Transverse colon (tissue), 4 donors: Measurements from ENCODE around the gene TMOD1. TPM values are rescaled to one million over a fixed set of nuclear protein-coding genes. Genes with fewer than 3 reads are reported as not detected.
"Not testable (repeated sequence)": the region's sequence is repeated elsewhere in the genome, so short reads cannot be mapped to it uniquely, and the experiment has no call there.

Source experiments
- DNase-seq: peaks from one replicate; pipeline ENCODE4 v3.0.0-alpha.2; 2019
- H3K27ac ChIP-seq, 4 donors: fragments of 200-600 bp; sonication (generic); 2 replicates each; pipeline ENCODE4 v1.5.1; 2016 to 2018; ENCODE audit warnings: inconsistent platforms in 4 of 4
- H3K27me3 ChIP-seq: fragments of 200-600 bp; sonication (generic); 2 replicates; pipeline ENCODE4 v1.5.1; 2017; ENCODE audit warnings: inconsistent platforms
- H3K36me3 ChIP-seq, 4 donors: fragments of 200-600 bp; sonication (generic); 2 replicates each; pipeline ENCODE4 v1.5.1; 2017 to 2019; ENCODE audit warnings: inconsistent platforms in 4 of 4
- H3K4me1 ChIP-seq, 4 donors: fragments of 200-600 bp; sonication (generic); 2 replicates each; pipeline ENCODE4 v1.5.1; 2017 to 2020; ENCODE audit warnings: inconsistent platforms in 4 of 4
- H3K4me3 ChIP-seq, 4 donors: fragments of 200-600 bp; sonication (generic); 1 replicate in 1 of 4; 2 replicates in 3 of 4; pipeline versions ENCODE4 v1.5.1 to v1.6.1; 2017 to 2019; ENCODE audit warnings: inconsistent platforms in 4 of 4
- H3K9me3 ChIP-seq, 2 donors: fragments of 200-600 bp; sonication (generic); 2 replicates each; pipeline ENCODE4 v1.5.1; 2017 to 2019; ENCODE audit warnings: inconsistent platforms in 2 of 2
- EP300 ChIP-seq: sonication (generic); formaldehyde crosslinking; IDR thresholded peaks from one replicate; pipeline ENCODE4 v1.6.1; 2017; ENCODE audit warnings: antibody characterized with exemption, low read depth
- POLR2A ChIP-seq: fragments of 450-650 bp; IDR thresholded peaks from one replicate; pipeline ENCODE4 v1.6.1; 2016; ENCODE audit warnings: antibody characterized with exemption, mild to moderate bottlenecking, moderate library complexity
- POLR2AphosphoS5 ChIP-seq, 3 donors: sonication (generic); formaldehyde crosslinking; IDR thresholded peaks; one replicate each; pipeline ENCODE4 v1.6.1; 2016; ENCODE audit warnings: antibody characterized with exemption in 3 of 3
- WGBS, 2 donors: methylation state at CpG; one replicate each; pipeline ENCODE4 v1.1.5; 2018; ENCODE audit warnings: low coverage in 1 of 2; 5-methylcytosine and 5-hydroxymethylcytosine counted together
- in situ Hi-C, 4 donors: fragments of 200-750 bp; cut with MboI; loops; one replicate each; pipeline versions ENCODE4 v1.15.0 to v1.15.1; 2017; ENCODE audit warnings: low sequenced_read_pairs in 3 of 4, low pct_ligation_motif_present in 1 of 4, low pct_unique_long_range_greater_than_20kb in 1 of 4
- intact Hi-C: fragments of 100-400 bp; cut with DNase I; formaldehyde crosslinking; loops from one replicate; pipeline ENCODE4 v1.15.1; 2023; ENCODE audit warnings: low total_unique reads
- total RNA-seq, 4 donors: library from RNA; depleted of rRNA; stranded (reverse); fragments of >200 nt; gene quantifications; one replicate each; pipeline ENCODE4 v1.1.0, GENCODE V29; 2016
- TF ChIP-seq, protein P1 (sequence below), 5 experiments: fragments of 200-600 bp in 3 of 5; fragments of 450-650 bp in 2 of 5; sonication (generic) in 3 of 5; IDR thresholded peaks; 1 replicate in 2 of 5; 2 replicates in 3 of 5; pipeline ENCODE4 v1.5.1; 2016 to 2017; ENCODE audit warnings: antibody characterized with exemption in 5 of 5, inconsistent platforms in 3 of 5, mild to moderate bottlenecking in 2 of 5, moderate library complexity in 1 of 5

TMOD1 gene
- total RNA-seq, 4 donors from 2014 or later, result 4.2 to 11.6 (median 7.1) TPM

DNA sequence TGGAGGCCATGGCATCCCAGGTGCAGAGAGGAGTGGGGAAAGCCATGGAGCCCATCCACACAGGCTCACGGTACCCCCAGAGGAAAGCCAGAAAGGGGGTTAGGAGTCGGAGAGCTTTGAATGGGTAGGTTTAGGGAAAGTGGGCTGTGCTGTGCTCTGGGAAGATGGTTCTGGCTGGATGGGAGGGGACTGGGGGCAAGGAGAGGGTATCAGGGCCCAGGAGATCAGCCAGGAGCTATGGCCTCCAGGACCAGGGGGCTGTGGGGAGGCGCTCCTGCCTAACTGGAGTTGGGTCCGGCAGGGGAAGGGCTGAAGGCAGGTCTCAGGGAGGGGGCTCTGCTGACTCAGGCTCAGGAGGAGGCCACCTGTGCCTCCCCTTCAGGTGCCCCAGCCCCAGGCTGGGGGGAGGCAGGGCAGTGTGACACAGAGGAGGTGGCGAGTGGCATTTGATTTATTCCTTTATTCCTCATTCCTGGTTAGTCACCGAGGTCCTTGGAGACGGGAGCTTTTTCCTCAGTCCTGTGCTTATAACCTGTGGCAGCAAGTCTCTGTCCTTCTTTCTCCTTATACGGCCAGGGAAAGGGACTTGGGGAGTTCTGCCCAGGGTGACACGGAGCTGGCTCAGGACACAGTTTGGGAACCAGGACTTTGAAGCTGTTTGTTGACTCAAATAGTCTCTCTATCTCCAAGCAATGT lies 70.9 kb downstream of the TMOD1 start:
- Histone ChIP-seq H3K36me3 (no peaks in the 10 kb centered on the region), H3K4me3 (no peak overlapping the region)

DNA sequence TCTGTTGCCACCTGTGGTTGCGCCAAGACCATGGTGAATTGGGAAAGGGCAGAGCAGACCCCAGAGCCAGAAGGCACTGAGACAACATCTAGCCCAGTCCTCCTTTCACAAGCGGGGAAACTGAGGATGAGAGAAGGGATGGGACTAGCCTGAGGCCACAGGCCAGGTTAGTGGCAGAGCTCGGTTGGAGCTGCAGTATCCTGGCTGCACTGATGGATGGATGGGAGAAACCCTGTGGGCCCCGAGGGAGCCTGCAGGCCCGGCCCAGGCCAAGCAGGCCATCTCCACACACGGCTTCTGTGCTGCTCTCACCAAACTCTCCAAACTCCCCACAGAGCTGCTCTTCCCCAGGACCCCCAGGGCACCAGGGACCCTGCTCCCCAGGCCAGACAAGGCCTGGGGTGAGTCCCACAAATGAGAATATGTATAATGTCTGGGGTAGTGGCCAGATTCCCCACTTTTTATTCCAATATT lies 71.5 kb downstream of the TMOD1 start:
- Histone ChIP-seq H3K27ac (no peak overlapping the region), H3K9me3 (no peaks in the 10 kb centered on the region), H3K27me3 (no peaks in the 10 kb centered on the region), H3K4me3 (no peak overlapping the region), H3K4me1 (peaks cover 6 to 16% (median 12%) of the 10 kb centered on the region in 4 donors), H3K36me3 (no peaks in the 10 kb centered on the region)
- in situ Hi-C loops, result no loop called here
- intact Hi-C loops, result no loop called here
- no peak for TF ChIP-seq EP300
- DNase-seq, result no peak
- 76 to 100% methylated on average over 1 to 5 of the region's 6 CpGs for WGBS, 2 donors

More for the DNA sequence above, 70.9 kb downstream of the TMOD1 start:
- DNase-seq, result no peak
- H3K9me3 ChIP-seq, result no peaks in the 10 kb centered on the region
- TF ChIP-seq EP300 (no peak), POLR2AphosphoS5 (IDR thresholded peaks at IDR 0.05) (no peak), POLR2A (no peak)
- TF ChIP-seq, protein P1, sequence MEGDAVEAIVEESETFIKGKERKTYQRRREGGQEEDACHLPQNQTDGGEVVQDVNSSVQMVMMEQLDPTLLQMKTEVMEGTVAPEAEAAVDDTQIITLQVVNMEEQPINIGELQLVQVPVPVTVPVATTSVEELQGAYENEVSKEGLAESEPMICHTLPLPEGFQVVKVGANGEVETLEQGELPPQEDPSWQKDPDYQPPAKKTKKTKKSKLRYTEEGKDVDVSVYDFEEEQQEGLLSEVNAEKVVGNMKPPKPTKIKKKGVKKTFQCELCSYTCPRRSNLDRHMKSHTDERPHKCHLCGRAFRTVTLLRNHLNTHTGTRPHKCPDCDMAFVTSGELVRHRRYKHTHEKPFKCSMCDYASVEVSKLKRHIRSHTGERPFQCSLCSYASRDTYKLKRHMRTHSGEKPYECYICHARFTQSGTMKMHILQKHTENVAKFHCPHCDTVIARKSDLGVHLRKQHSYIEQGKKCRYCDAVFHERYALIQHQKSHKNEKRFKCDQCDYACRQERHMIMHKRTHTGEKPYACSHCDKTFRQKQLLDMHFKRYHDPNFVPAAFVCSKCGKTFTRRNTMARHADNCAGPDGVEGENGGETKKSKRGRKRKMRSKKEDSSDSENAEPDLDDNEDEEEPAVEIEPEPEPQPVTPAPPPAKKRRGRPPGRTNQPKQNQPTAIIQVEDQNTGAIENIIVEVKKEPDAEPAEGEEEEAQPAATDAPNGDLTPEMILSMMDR (IDR thresholded peaks at IDR 0.05), result no peak
- in situ Hi-C loops (no loop called here), intact Hi-C loops (no loop called here)
- H3K27me3 ChIP-seq, result no peaks in the 10 kb centered on the region
- WGBS, 2 donors, result 80 to 82% methylated on average over 1 to 9 of the region's 9 CpGs
- H3K4me1 ChIP-seq, result peaks cover 6 to 16% (median 12%) of the 10 kb centered on the region in 4 donors
- no peak overlapping the region for H3K27ac ChIP-seq

DNA sequence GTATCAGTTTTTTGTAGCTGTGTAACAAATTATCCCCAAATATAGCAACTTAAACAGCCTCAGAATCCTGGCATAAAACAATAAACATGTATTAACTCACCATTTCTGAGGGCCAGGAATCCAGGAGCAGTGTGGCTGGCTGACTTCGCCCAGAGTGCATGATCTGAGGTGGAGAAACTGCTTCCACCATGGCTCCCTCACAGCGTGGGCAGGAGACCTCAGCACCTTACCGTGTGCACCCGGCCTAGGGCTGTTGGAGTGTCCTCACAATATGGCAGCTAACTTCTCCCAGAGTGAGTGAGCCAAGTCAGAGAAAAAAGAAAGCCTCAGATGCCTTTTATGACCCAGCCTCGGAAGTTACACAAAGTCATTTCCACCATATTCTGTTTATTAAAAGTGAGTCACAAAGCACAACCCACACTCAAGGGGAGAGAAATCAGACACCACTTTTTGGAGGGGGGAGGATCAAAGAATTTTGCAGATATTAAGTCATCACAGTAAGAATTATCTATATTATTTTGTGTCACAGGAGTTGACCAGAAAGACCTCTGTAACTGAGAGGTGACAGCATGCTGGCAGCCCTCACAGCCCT lies 72.1 kb downstream of the TMOD1 start:
- Histone ChIP-seq H3K4me3 (no peak overlapping the region), H3K9me3 (no peaks in the 10 kb centered on the region), H3K4me1 (peaks cover 6 to 16% (median 12%) of the 10 kb centered on the region in 4 donors), H3K27me3 (no peaks in the 10 kb centered on the region), H3K36me3 (no peaks in the 10 kb centered on the region), H3K27ac (no peak overlapping the region)
- in situ Hi-C loops, result no loop called here
- TF ChIP-seq EP300 (no peak), POLR2AphosphoS5 (IDR thresholded peaks at IDR 0.05) (no peak), POLR2A (no peak)
- TF ChIP-seq, protein P1 (IDR thresholded peaks at IDR 0.05), result no peak
- 67 to 82% methylated on average over 1 to 5 of the region's 5 CpGs for WGBS, 2 donors
- intact Hi-C loops, result no loop called here
- no peak for DNase-seq

DNA sequence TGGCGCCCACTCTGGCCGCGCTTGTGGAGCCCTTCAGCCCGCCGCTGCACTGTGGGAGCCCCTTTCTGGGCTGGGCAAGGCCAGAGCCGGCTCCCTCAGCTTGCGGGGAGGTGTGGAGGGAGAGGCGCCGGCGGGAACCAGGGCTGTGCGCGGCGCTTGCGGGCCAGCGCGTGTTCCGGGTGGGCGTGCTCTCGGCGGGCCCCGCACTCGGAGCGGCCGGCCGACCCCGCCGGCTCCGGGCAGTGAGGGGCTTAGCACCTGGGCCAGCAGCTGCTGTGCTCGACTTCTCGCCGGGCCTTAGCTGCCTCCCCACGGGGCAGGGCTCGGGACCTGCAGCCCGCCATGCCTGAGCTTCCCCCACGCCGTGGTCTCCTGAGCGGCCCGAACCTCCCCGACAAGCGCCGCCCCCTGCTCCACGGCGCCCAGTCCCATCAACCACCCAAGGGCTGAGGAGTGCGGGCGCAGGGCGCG lies 72.7 kb downstream of the TMOD1 start:
- H3K4me1 ChIP-seq, result peaks cover 6 to 16% (median 12%) of the 10 kb centered on the region in 4 donors
- in situ Hi-C loops, H3K27me3 ChIP-seq, H3K27ac ChIP-seq, H3K36me3 ChIP-seq, DNase-seq, H3K4me3 ChIP-seq, intact Hi-C loops, H3K9me3 ChIP-seq: not testable (repeated sequence)
- WGBS, 2 donors, result 97% methylated on average over 43 of the region's 47 CpGs; no CpG with 5 or more reads in 1 of the 2 donors

DNA sequence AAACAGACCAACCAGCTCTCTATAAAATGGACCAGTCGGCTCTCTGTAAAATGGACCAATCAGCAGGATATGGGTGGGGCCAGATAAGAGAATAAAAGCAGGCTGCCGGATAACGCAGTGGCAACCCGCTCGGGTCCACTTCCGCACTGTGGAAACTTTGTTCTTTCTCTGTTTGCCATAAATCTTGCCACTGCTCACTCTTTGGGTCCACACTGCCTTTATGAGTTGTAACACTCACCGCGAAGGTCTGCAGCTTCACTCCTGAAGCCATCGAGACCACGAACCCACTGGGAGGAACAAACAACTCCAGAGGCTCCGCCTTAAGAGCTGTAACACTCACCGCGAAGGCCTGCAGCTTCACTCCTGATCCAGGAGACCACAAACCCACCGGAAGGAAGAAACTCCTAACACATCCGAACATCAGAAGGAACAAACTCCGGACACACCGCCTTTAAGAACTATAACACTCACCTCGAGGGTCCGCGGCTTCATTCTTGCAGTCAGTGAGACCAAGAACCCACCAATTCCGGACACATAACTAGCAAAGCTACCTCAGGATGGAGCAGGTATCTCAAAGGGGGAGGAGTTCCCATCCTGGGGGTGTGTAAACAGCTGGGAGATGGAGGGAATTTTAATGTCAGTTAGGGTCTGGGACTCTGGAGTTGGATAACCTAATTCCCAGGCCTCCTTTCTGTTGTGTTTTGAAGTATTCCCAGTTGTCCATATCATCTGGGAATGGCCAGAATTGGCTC lies 73.6 kb downstream of the TMOD1 start:
- intact Hi-C loops, in situ Hi-C loops, H3K27me3 ChIP-seq, H3K36me3 ChIP-seq, H3K9me3 ChIP-seq, H3K27ac ChIP-seq: not testable (repeated sequence)
- peak; percentile 17 for DNase-seq
- peaks cover 6 to 16% (median 12%) of the 10 kb centered on the region in 4 donors for H3K4me1 ChIP-seq
- WGBS, 2 donors, result 61% methylated on average over 21 of the region's 21 CpGs; no CpG with 5 or more reads in 1 of the 2 donors
- TF ChIP-seq POLR2A, result peak; percentile 30
- peak in 2 of 3 donors; percentile 43 to 52 for TF ChIP-seq POLR2AphosphoS5 (IDR thresholded peaks at IDR 0.05)
- H3K4me3 ChIP-seq, result peak overlapping the region in 1 of 4 donors; percentile 16
